GM12878 (cell line): ENCODE measurements around the gene RAB36. TPM values are rescaled to one million over a fixed set of nuclear protein-coding genes. Genes with fewer than 3 reads are reported as not detected.

Experiments
- ATAC-seq: fragments of 200-7000 bp; cut with Tn5 transposase; 3 replicates; pipeline ENCODE4 v1.9.1; 2020; ENCODE audit warnings: mild to moderate bottlenecking, moderate library complexity
- BruUV-seq: library from RNA; stranded (reverse); fragments of 400-500 nt; replicated peaks from 2 replicates; lab custom pipeline; 2021; lab: Mats Ljungman, UMichigan
- CTCF ChIA-PET: fragments of 300-600 bp; sonication (Branson Sonifier 250); formaldehyde crosslinking; extraction: SDS; loops from one replicate; lab custom pipeline; 2021; ENCODE audit warnings: inconsistent platforms; lab: Yijun Ruan, JAX
- POLR2A ChIA-PET: fragments of 350-600 bp; formaldehyde crosslinking; extraction: SDS; loops from one replicate; lab custom pipeline; 2021; ENCODE audit warnings: inconsistent platforms; lab: Charles Lee
- RAD21 ChIA-PET: fragments of 300-600 bp; sonication (Branson Sonifier 250); formaldehyde crosslinking; loops from one replicate; lab custom pipeline; 2023; ENCODE audit warnings: antibody characterized with exemption; ENCODE audit not compliant: unreplicated experiment; lab: Charles Lee
- SMC1A ChIA-PET: fragments of 300-600 bp; sonication (Branson Sonifier 250); formaldehyde crosslinking; loops from one replicate; lab custom pipeline; 2023; ENCODE audit not compliant: unreplicated experiment, uncharacterized antibody; lab: Charles Lee
- DNase-seq: peaks from one replicate; pipeline ENCODE4 v3.0.0-alpha.2; 2011; ENCODE audit warnings: low read depth, low spot score
- FAIRE-seq: peaks from 3 replicates; lab custom pipeline; 2011; peaks lifted over from hg19 to GRCh38; lab: Jason Lieb, UNC
- H2AFZ ChIP-seq: 2 replicates; pipeline ENCODE4 v1.6.0; 2011; ENCODE audit warnings: low read depth, low read length, control low read depth; ENCODE audit not compliant: control insufficient read depth
- H3K27ac ChIP-seq: 2 replicates; pipeline ENCODE4 v1.5.1; 2011; ENCODE audit warnings: control low read depth; ENCODE audit not compliant: control insufficient read depth, insufficient read depth
- H3K27me3 ChIP-seq, 2 experiments: replicated peaks in 1 of 2; 2 replicates each; pipeline versions ENCODE4 v1.6.0 to v1.6.1; 2011; ENCODE audit warnings: low read length in 1 of 2; ENCODE audit not compliant: control insufficient read depth in 2 of 2, insufficient read depth in 2 of 2
- H3K36me3 ChIP-seq, 2 experiments: 2 replicates each; pipeline ENCODE4 v1.5.1; 2011; ENCODE audit warnings: low read length in 1 of 2; ENCODE audit not compliant: control insufficient read depth in 2 of 2, insufficient read depth in 2 of 2
- H3K4me1 ChIP-seq: 2 replicates; pipeline ENCODE4 v1.6.1; 2011; ENCODE audit warnings: mild to moderate bottlenecking, low read length, moderate library complexity, mixed read lengths; ENCODE audit not compliant: control insufficient read depth, insufficient read depth
- H3K4me2 ChIP-seq: 2 replicates; pipeline ENCODE4 v1.6.0; 2011; ENCODE audit warnings: control low read depth; ENCODE audit not compliant: control insufficient read depth, insufficient read depth
- H3K4me3 ChIP-seq: fragments of 200-600 bp; sonication (generic); 2 replicates; pipeline ENCODE4 v1.5.1; 2016
- H3K79me2 ChIP-seq: 2 replicates; pipeline ENCODE4 v1.6.0; 2011; ENCODE audit warnings: low read length; ENCODE audit not compliant: control insufficient read depth, insufficient read depth
- H3K9ac ChIP-seq: 2 replicates; pipeline ENCODE4 v1.8.0; 2011; ENCODE audit warnings: low read length, control low read depth, mixed read lengths; ENCODE audit not compliant: control insufficient read depth, insufficient read depth
- H3K9me3 ChIP-seq: replicated peaks from 3 replicates; pipeline ENCODE4 v1.5.1; 2011; ENCODE audit warnings: mild to moderate bottlenecking, low read length; ENCODE audit not compliant: control insufficient read depth, insufficient read depth
- H4K20me1 ChIP-seq: 2 replicates; pipeline ENCODE4 v1.6.0; 2011; ENCODE audit not compliant: control insufficient read depth, insufficient read depth
- ATF3 ChIP-seq: IDR thresholded peaks from 2 replicates; pipeline ENCODE4 v1.6.1; 2011; ENCODE audit warnings: low read depth, mild to moderate bottlenecking, low read length, moderate library complexity, borderline replicate concordance; ENCODE audit errors: extremely low read depth
- ATF7 ChIP-seq: fragments of 450-650 bp; IDR thresholded peaks from 2 replicates; pipeline ENCODE4 v1.6.1; 2016; ENCODE audit warnings: low read depth, mild to moderate bottlenecking
- CEBPZ ChIP-seq: fragments of 150-350 bp; IDR thresholded peaks from 2 replicates; pipeline ENCODE4 v1.6.1; 2016; ENCODE audit warnings: low read depth, low read length
- DPF2 ChIP-seq: fragments of 450-650 bp; IDR thresholded peaks from 2 replicates; pipeline ENCODE4 v1.6.1; 2017; ENCODE audit warnings: mild to moderate bottlenecking
- IKZF2 ChIP-seq, 2 experiments: fragments of 450-650 bp; IDR thresholded peaks; 2 replicates each; pipeline ENCODE4 v1.6.1; 2017; ENCODE audit warnings: mild to moderate bottlenecking in 2 of 2, moderate library complexity in 2 of 2
- KLF5 ChIP-seq: fragments of 450-650 bp; IDR thresholded peaks from 2 replicates; pipeline ENCODE4 v1.6.1; 2014; ENCODE audit warnings: mild to moderate bottlenecking; ENCODE audit not compliant: partially characterized antibody
- NBN ChIP-seq: fragments of 450-650 bp; IDR thresholded peaks from 2 replicates; pipeline ENCODE4 v1.6.1; 2016
- NR2C2 ChIP-seq: IDR thresholded peaks from 2 replicates; pipeline ENCODE4 v1.6.1; 2011; ENCODE audit warnings: borderline replicate concordance, low read depth; ENCODE audit not compliant: control insufficient read depth, insufficient read length
- POLR2AphosphoS2 ChIP-seq: IDR thresholded peaks from 2 replicates; pipeline ENCODE4 v1.6.1; 2011; ENCODE audit warnings: low read depth, mild to moderate bottlenecking, low read length, improper control_type of control experiment, moderate library complexity
- POLR2AphosphoS5 ChIP-seq: IDR thresholded peaks from 2 replicates; pipeline ENCODE4 v1.6.1; 2011; ENCODE audit warnings: mild to moderate bottlenecking, low read length, inconsistent platforms
- POU2F2 ChIP-seq: IDR thresholded peaks from 3 replicates; pipeline ENCODE4 v1.6.1; 2011; ENCODE audit warnings: low read depth, mild to moderate bottlenecking, low read length, borderline replicate concordance
- RCOR1 ChIP-seq: conservative IDR thresholded peaks from 2 replicates; pipeline ENCODE4 v1.6.1; 2012; ENCODE audit warnings: low read depth, low read length, improper control_type of control experiment
- STAT3 ChIP-seq: IDR thresholded peaks from 2 replicates; pipeline ENCODE4 v1.6.1; 2011; ENCODE audit warnings: low read depth, low read length, improper control_type of control experiment
- ZNF207 ChIP-seq: fragments of 450-650 bp; IDR thresholded peaks from 2 replicates; pipeline ENCODE4 v1.6.1; 2014; ENCODE audit warnings: antibody characterized with exemption, mild to moderate bottlenecking, borderline replicate concordance
- ZNF217 ChIP-seq: fragments of 450-650 bp; IDR thresholded peaks from 2 replicates; pipeline ENCODE4 v1.6.1; 2017; ENCODE audit warnings: antibody characterized with exemption, mild to moderate bottlenecking
- ZNF622 ChIP-seq: fragments of 450-650 bp; IDR thresholded peaks from 2 replicates; pipeline ENCODE4 v1.6.1; 2017; ENCODE audit warnings: mild to moderate bottlenecking, inconsistent platforms
- WGBS: methylation state at CpG from one replicate; pipeline ENCODE4 v1.1.6; 2016; ENCODE audit warnings: low lambda C conversion rate; ENCODE audit not compliant: insufficient replicate concordance, insufficient coverage; ENCODE audit errors: missing lambda C conversion rate; 5-methylcytosine and 5-hydroxymethylcytosine counted together
- in situ Hi-C: fragments of 300-500 bp; cut with MboI; formaldehyde crosslinking; loops from 9 replicates; pipeline ENCODE4 v1.14.3; 2018; ENCODE audit warnings: mixed read lengths
- intact Hi-C: fragments of 100-400 bp; cut with micrococcal nuclease; formaldehyde crosslinking; loops from one replicate; pipeline ENCODE4 v1.14.2; 2022; ENCODE audit not compliant: unreplicated experiment
- polyA plus RNA-seq, 11 experiments: library from polyadenylated mRNA; depleted of rRNA in 4 of 11; unstranded in 6 of 11; stranded (reverse) in 5 of 11; fragments of >200 nt; fragmentation: Nextera tagmentation in 4 of 11; fragmentation: Illumina TruSeq in 1 of 11; extraction: Ambion mirVana in 4 of 11; extraction: Trizol in 1 of 11; gene quantifications; 1 replicate in 1 of 11; 2 replicates in 10 of 11; pipeline versions ENCODE4 v1.2.1 to v1.2.3, GENCODE V29; 2011 to 2016; ENCODE audit warnings: inconsistent platforms in 2 of 11, missing spikeins in 2 of 11, low read depth in 1 of 11
- total RNA-seq, 4 experiments: library from RNA; depleted of rRNA in 3 of 4; stranded (reverse); fragments of >200 nt in 3 of 4; fragmentation: Illumina TruSeq in 1 of 4; extraction: Trizol in 1 of 4; gene quantifications; 2 replicates each; pipeline versions ENCODE4 v1.2.1 to v1.2.3, GENCODE V29; 2013 to 2021
- TF ChIP-seq, protein P1 (sequence below): IDR thresholded peaks from 2 replicates; pipeline ENCODE4 v1.6.1; 2012; ENCODE audit warnings: low read length, inconsistent platforms

Gene RAB36
- total and polyA plus RNA-seq, 10 of the 15 experiments (the other 5 are each of a cell fraction or from before 2014, with no cell fraction given): 0.31 to 2.7 (median 1.1) TPM

- TF ChIP-seq CEBPZ (no peak), ZNF622 (no peak)
These were observed 21.0 kb downstream of the RAB36 start (continued) for GRCh38 chr22:23166042-23166831.

GRCh38 chr22:23166841-23167616, 21.8 kb downstream of the RAB36 start:
- intact Hi-C loops (no loop called here), in situ Hi-C loops (no loop called here)
- H3K4me3 ChIP-seq: no peak overlapping the region
- WGBS: 30% methylated on average over 10 of the region's 10 CpGs
- no peaks in the 10 kb centered on the region for H4K20me1 ChIP-seq
- no TSS peak for BruUV-seq
- no peak overlapping the region for H3K4me2 ChIP-seq
- ChIA-PET SMC1A (no interaction called here), CTCF (interaction anchor here (1.2 to 1.9 kb wide), 2 partner anchors 12 to 124 kb away, joined by 4 to 6 read pairs; no protein-coding TSS in a partner anchor), RAD21 (interaction anchor here (0.7 kb wide), 1 partner anchor 23 kb away, joined by 3 read pairs; no protein-coding TSS in a partner anchor), POLR2A (interaction anchor here (0.6 to 0.8 kb wide), 2 partner anchors 17 to 43 kb away, joined by 3 read pairs; no protein-coding TSS in a partner anchor)
- H3K79me2 ChIP-seq: no peaks in the 10 kb centered on the region
- no peaks in the 10 kb centered on the region for H3K9me3 ChIP-seq
- no peaks in the 10 kb centered on the region for H3K4me1 ChIP-seq
- DNase-seq (no peak), FAIRE-seq (no peak), ATAC-seq (no peak)
- H3K27me3 ChIP-seq: no peaks in the 10 kb centered on the region
- H3K27ac ChIP-seq: no peak overlapping the region
- H3K36me3 ChIP-seq: no peaks in the 10 kb centered on the region
- H3K9ac ChIP-seq: no peak overlapping the region
- no peak overlapping the region for H2AFZ ChIP-seq
- TF ChIP-seq POLR2AphosphoS2 (no peak), NR2C2 (no peak), POLR2AphosphoS5 (no peak), POU2F2 (no peak), STAT3 (no peak), KLF5 (no peak), DPF2 (no peak), IKZF2 (IDR thresholded peaks at IDR 0.05) (no peak), ATF3 (no peak), RCOR1 (no peak), ATF7 (no peak), NBN (no peak), ZNF207 (no peak), ZNF217 (no peak)
- TF ChIP-seq, protein P1, sequence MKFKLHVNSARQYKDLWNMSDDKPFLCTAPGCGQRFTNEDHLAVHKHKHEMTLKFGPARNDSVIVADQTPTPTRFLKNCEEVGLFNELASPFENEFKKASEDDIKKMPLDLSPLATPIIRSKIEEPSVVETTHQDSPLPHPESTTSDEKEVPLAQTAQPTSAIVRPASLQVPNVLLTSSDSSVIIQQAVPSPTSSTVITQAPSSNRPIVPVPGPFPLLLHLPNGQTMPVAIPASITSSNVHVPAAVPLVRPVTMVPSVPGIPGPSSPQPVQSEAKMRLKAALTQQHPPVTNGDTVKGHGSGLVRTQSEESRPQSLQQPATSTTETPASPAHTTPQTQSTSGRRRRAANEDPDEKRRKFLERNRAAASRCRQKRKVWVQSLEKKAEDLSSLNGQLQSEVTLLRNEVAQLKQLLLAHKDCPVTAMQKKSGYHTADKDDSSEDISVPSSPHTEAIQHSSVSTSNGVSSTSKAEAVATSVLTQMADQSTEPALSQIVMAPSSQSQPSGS: no peak
